Pulmonary artery endothelial cell (primary cell): ENCODE results near the gene SMIM24. TPM values are rescaled to one million over a fixed set of nuclear protein-coding genes. Genes with fewer than 3 reads are reported as not detected.
"Not testable (repeated sequence)": the region's sequence is repeated elsewhere in the genome, so short reads cannot be mapped to it uniquely, and the experiment has no call there.

Experiments
- DNase-seq: peaks from one replicate; pipeline ENCODE4 v3.0.0-alpha.2; 2011; ENCODE audit warnings: low read depth, low spot score
- total RNA-seq: library from RNA; depleted of rRNA; stranded (reverse); fragments of >200 nt; gene quantifications from 2 replicates; pipeline ENCODE4 v1.2.3, GENCODE V29; 2014

The SMIM24 gene
- not detected in 2 replicates for total RNA-seq

DNA sequence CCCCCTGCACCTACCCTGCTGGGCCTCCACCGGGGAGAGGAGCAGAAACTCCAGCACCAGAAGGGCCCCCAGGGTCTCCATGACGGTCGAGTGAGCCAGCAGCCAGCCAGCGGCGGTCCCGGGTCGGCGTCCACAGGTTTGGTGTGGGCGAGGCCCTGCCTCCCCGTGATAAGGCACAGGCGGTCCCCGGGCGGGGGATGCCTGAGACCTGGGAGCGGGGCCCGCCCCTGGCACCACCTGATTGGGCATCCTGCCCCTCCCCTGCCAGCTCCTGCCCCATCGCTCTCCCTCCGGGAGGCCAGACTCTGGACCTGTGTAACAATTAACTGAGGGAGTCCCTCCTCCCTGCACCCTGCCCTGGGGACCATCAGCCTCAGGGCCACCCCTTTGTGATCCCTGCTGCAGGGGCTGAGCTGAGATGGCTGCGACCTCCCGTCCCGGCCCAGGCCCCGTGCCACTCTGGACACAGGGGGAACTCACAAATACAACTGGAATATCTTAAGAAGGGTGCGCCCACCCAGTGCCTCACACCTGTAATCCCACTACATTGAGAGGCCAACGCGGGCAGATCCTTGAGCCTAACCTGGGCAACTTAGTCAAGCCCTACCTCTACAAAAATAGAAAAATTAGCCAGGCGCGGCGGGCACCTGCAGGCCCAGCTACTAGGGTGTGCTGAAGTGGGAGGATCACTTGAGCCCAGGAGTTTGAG is at the start of gene SMIM24:
Gene SMIM24, minus strand, starts transcription at position 143 of the 709 bp plus-strand sequence. Its CDS starts 62 bp downstream, at position 81.
- no peak for DNase-seq

DNA sequence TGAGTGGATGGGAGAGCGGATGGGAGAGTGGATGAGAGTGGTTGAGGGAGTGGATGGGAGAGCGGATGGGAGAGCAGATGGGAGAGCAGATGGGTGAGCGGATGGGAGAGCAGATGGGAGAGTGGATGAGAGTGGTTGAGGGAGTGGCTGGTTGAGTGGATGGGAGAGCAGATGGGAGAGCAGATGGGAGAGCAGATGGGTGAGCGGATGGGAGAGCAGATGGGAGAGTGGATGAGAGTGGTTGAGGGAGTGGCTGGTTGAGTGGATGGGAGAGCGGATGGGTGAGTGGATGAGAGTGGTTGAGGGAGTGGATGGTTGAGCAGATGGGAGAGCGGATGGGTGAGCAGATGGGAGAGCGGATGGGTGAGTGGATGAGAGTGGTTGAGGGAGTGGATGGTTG is 49.0 kb upstream of the SMIM24 start:
- not testable (repeated sequence) for DNase-seq

DNA sequence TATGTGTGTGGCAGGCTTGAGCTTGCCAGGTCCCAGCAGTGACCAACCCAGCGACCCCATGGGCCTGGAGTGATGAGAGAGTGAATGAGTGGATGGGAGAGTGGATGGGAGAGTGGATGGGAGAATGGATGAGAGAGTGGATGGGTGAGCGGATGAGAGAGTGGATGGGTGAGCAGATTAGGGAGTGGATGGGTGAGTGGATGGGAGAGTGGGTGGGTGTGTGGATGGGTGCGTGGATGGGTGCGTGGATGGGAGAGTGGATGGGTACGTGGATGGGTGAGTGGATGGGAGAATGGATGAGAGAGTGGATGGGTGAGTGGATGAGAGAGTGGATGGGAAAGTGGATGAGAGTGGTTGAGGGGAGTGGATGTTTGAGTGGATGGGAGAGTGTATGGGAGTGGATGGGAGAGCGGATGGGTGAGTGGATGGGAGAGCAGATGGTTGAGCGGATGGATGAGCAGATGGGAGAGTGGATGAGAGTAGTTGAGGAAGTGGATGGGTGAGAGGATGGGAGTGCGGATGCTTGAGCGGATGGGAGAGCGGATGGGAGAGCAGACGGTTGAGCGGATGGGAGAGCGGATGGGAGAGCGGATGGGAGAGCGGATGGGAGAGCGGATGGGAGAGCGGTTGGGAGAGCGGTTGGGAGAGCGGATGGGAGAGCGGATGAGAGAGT is 48.4 kb upstream of the SMIM24 start:
- no peak for DNase-seq

DNA sequence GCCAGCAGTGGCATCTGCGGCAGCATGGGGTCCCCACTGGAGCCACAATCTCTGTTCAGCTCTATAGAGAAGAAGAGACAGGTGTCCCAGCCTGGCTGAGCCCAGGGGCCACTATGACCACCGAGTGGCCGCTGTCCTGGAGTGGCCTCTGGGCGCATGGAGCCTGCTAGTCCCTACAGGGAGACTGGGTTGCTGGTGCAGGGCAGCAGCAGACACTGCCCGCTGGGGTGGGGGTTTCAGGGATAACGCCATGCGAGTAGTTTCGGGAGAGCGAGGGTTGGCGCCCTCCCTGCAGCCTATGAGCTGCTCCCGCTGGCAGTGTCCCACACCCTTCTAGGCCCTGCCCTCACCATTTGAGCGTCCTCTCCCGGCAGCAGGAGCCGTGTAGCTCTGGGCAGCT is 47.8 kb upstream of the SMIM24 start:
- DNase-seq = no peak

DNA sequence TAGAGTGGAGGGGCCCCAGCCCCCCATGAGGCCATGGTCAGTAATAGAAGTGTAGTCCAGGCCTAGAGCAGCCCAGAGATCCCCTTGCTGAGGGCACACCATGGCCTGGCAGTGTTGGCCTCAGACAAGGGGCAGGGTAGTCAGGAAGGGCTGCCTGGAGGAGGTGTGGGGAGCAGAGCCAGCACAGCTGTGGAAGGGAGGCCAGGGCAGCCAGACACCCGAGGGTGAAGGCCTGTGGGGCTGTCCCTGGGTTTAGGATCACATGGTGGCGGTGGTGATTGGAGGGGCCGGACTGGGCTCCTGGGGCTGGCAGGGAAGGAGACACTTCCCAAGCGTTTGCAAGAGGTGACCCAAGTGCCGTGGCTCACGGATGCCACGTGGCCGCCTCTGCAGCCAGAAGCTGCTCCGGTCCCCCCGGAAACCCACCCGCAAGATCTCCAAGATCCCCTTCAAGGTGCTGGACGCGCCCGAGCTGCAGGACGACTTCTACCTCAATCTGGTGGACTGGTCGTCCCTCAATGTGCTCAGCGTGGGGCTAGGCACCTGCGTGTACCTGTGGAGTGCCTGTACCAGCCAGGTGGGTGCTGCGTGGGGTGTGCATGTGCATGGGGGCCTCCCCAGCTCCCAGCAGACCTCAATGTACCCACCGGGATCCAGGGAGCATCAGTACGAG is 47.0 kb upstream of the SMIM24 start:
- no peak for DNase-seq

DNA sequence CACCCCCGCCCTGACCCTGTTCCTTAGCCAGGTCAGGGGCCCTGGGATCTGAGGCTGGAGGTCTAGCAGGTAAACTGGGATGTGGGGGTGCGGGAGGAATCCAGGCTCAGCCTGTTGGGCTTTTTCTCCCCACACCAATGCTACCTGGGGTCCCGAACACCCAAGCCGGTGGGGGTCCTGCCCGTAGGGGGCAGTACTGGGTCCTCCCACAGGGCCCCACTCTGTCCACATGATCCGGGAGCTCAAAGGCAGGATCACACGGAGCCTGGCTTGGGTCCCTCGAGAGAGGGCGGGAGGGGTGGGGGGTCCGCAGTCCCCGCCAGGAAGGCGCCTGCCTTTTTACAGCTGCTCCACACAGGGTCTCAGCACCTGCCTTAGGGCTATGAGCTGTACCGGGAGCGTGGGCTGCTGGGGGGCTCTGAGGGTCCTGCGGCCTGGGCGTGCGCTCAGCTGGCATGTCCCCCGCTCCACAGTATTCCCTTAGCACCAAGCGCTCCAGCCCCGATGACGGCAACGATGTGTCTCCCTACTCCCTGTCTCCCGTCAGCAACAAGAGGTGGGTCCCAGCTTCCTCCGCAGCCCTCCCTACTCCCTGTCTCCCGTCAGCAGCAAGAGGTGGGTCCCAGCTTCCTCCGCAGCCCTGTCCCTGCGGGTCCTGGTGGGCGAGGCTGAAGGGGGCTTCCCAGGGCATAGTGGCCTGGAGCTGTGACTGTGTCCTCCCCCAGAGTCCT is 46.3 kb upstream of the SMIM24 start:
- no peak for DNase-seq

DNA sequence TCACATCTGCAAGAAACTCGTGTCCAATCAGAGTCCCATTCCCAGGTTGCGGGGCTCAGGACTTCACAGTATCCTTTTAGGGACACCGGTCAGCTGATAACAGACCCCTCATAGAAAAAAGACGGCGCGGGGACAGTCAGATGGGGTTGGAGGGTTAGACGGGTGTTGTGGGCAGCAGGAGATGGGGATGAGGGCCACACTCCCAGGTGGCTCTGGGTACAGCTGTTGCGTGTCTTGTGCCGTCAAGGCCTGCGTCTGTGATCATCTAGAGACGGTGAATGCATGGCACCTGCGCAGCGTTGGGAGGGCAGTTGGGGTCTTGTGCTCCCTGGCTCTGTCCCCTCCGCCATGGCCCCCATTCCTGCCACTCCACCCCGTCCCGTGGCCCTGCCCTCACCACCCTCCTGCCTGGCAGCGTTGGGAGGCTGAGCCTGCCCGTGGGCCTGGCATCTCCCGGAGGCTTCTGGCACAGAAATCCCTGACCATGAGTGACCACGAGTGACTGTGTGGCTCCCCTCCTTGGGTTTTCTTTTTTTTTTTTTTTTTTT is 44.7 kb upstream of the SMIM24 start:
- DNase-seq = no peak

DNA sequence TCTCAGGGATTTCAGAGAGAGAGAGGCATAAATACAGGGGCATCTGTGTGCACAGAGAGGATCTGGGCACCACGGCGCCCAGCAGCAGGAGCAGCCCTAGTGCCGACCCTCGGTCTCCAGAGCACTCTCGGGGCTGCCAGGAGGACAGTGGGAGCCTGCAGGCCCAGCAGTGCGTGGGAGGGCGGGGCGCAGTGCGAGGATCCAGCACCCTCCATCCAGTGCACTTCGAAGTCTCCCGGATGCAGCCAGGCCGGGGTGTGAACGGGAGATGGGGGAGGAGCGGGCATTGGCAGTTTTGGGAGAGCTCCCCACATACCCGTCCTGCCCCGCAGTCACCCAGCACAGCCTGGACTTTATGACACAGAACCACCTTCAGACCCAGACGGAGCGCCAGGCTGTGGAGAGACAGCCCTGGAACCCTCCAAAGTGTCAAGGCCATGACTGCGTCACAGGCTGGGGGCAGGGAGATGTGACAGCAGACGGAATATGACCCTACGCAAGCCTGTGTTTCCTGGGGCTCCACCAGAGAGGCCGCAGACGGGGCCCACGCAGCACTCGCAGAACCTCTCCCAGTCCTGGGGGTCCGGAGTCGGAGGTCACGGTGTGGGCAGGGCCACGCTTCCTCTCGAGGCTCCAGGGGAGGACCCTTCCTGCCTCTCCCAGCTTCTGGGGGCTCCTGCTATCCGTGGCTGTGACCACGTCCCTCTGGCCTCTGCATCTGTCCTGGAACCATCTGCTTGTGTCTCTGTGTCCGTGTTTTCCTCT is 43.9 kb upstream of the SMIM24 start:
- DNase-seq = no peak

DNA sequence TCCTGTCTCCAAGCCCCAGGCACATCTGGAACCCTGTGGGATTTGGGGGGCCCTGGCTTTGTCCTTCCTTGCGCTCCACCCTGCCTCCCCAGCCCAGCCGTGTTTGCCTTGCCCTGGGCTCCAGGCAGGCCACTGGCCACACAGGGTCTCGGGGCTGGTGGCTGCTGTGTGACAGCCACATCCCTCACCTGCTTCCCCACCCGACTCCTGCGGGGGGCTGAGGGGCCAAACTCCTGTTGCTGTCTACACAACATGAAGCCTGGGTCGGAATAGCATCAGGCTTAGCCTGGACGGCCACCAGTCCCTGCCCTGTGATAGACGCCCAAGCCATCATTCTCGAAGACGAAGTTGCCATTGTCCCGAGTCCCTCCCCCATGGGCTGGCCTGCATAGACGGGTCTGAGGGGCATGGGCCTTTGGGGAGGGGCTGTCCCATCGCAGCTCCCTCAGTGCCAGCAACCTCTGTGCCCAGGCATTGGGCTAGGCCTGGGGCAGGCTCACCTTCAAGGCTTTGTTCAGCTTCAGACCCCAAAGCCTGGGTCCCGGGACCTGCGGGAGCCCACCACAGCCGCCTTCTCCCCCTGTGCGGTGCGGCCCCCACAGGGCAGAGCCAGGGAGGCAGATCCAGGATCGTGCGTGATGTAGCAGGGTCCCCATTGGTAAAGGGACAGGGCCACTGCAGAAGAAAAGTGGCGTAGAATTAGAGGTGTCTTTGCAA is 43.2 kb upstream of the SMIM24 start:
- DNase-seq = no peak

DNA sequence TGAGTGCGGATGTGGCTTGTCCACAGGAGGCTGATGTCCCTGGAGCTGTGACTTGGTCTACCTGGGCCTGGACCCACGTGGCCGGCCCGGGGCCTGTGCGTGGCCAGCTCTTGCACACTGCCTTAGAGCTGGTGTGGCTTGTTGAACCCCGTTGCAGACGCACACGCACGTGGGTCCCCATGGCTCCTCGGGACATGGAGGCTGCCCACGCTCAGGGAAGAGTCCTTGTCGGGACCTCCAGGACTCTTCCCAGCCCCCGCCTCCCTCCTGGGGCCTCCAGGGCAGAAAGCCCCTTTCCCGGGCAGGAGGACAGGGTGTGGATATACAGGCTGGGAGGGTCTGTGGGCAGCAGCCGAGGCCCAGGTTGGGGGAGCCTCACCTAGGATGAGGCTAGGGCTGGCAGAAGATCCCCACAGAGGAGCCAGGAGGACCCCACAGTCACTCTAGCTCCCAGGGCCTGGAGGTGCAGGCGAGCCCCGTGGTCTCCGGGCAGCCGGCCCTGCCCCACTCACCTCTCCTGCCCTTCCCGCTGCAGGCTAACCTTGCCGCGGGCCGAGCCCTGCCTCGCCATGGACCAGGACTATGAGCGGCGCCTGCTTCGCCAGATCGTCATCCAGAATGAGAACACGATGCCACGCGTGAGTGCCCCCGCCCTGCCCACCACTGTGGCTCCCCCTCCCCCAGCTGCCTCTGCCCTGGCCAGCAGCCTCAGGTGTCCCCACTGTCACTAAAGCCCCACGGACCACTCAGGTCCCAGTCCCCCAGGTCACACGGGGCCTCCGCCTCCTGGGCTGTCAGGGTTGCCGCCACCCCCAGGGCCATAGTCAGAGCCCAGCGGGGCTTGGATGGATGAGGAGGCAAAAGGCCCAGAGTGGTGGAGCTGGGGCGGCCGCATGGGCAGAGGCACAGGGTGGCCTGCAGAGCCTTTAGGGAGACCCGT is 42.4 kb upstream of the SMIM24 start:
- no peak for DNase-seq

DNA sequence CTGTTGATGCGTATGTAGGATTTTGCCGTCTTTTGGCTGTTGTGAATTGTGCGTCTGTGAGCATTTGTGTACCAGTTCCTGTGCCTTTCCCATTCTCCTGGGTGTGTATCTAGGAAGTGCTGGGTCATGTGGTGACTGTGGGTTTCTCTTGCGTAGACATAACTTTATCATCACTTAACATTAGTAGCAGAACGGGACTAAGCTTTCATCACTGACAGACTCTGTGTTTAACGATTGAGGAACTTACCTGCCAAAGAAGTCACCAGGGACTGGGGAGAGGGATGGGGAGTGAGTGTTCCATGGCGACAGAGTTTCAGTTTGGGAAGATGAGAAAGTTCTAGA is 40.8 kb upstream of the SMIM24 start:
- no peak for DNase-seq

DNA sequence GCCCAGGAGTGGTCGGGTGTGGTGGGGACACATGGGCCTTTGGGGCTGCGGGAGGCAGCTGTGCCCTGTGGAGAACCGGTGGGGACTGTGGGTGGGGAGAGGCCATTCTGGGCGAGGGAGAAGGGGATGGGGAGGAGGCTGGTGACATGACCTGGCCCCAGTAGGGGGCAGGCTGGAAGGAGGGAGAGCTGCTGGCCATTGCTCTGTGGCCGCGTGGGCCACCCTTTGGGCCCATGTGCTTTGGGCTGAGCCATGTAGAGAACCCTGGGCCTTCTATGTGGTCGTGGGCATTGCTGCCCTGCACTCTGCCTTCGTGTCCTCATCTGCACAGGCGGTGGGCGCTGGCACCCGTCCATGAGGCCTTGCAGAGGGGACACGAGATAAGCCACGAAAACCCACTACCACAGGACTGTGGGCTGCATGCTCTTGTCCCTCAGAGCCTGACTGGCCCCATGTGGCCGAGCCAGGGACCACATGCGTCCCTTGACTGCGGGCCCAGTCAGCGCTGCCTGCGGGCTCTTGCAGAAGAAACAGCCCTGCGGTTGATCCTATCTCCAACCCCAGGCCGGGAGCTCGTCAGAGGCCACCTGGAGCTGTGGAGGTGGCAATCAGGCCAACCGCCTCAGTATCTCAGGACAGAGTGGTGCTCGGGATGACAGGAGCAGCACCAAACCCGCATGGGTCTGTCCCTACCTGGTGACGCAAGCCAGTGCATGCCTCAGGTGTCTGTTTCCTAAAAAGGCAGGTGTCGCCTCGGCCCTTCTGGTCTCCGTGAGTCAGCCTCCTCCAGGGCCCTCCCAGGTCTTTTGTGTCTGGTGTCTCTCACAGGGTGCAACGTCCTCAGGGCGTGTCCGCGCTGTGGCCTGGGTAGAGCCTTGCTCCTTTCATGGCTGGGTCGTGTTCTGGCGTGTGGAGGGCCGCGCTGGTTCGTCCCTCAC is 40.1 kb upstream of the SMIM24 start:
- DNase-seq = no peak

DNA sequence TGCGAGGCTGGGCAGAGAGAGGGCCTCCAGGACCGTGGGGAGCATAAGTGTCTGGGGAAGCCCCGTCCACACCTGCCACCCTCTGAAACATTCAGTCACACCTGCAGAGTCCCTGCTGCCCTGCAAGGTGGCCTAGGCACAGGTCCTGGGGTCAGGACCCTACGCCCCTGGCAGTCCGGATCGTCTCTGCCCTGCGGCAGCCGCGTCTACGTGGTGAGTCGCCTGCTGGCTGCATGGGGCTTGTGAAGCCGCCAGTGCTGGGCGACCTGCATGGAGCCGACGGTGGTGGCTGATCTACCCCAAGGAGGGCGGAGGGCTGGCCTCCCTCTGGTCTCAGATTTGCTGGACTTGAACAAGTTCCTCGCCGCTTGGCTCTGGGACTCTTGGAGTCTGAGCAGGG is 38.8 kb upstream of the SMIM24 start:
- no peak for DNase-seq

DNA sequence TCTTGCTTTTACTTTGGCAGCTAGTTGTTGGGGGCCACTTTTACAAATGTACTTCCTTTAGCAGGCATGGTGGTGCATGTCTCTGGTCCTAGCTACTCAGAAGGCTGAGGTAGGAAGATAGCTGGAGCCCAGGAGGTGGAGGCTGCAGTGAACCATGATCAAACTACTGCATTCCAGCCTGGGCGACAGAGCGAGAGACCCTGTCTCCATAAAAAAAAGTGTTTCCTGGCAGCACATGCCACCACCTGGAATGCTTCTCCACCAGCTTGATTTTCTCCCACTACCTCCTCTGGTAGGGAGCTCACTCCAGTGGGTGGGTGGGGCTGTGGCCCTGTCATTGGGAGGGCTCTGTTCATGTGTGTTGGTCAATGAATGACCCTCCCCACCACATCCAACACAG is 38.3 kb upstream of the SMIM24 start:
- no peak for DNase-seq

DNA sequence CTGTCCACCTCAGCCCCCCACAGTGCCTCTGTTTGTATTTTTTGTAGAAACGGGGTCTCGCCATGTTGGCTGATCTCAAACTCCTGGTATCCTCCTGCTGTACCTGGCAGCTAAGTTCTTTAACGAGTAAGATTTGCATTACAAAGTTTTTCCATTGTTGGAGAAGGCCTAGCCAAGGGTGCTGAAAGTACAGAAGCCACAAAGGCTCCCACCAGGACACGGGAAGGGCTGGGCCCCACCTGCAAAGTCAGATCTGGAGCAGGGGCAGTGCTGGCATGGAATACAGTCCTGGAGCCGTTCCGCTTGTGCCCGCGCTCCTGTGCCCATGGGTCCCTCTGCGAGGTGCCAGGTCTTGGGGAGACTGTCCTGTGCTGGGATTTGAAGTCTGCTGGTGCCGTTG is 37.9 kb upstream of the SMIM24 start:
- DNase-seq = no peak

DNA sequence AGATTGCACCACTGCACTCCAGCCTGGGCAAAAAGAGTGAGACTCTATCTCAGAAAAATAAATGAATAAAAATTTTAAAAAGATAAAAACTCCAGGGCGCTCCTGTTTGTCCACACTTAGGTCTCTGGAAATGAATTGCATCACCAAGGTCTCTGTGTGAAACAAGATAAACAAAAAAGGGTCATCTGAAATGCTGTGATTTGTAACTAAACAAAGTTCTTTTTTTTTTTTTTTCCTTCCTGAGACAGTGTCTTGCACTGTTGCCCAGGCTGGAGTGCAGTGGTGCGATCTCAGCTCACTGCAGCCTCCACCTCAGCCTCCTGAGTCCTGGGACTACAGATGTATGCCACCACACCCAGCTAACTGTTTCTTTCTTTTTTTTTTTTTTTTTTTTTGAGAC is 37.3 kb upstream of the SMIM24 start:
- no peak for DNase-seq

DNA sequence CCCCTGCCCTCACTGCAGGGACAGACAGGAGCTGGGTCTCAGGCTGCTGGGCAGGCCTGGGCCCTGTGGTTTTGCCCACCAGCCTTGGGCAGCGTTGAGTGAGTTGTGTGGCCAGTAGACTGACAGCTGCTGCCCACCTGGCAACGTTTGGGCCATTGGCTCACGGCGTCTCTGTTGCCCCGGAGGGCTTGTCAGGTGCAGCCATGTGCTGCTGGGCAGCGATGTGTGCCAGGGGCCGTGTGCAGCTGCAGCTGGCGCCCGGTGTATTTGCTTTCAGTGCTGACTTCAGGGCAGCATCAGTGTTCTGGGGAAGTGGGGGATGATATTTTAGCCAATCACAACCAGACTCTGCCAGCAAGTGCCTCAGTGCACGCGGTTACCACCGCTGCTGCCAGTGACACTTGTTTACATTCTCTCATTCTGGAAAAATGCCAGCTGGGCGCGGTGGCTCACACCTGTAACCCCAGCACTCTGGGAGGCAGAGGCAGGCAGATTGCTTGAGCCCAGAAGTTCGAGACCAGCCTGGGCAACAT is 36.4 kb upstream of the SMIM24 start:
- DNase-seq = no peak

DNA sequence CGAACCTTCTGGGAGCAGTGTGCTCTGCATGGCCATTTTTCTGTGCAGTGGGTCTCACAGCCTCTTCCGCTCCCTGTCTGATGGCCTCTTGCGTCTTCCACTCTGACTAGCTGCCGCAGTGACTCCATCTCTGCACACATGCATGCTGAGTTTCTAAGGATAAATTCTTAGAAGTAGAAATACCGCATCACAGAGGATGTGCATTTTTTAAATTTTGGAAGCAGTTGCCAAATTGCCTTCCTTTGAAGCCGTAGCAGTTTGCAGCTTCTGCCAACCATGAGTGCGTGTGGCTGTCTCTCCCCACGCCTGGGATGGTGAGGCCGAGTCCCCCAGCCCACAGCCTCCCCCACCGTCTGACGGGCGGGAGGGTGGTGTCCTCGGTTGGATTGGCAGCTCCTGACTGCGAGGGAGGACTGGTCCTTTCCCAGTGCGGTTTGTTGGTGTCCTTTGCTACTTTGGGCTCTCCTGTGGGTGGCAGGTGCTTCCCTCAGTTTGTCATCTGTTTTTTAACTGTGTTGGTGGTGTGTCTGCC is 35.6 kb upstream of the SMIM24 start:
- no peak for DNase-seq
